HCT116 (cell line): ENCODE results near the gene TLL2. TPM values are rescaled to one million over a fixed set of nuclear protein-coding genes. Genes with fewer than 3 reads are reported as not detected.

Experiments
- ATAC-seq: fragments of 200-7000 bp; cut with Tn5 transposase; 2 replicates; pipeline ENCODE4 v1.9.1; 2020; ENCODE audit warnings: mild to moderate bottlenecking, moderate library complexity
- BruUV-seq: library from RNA; stranded (reverse); fragments of 400-500 nt; replicated peaks from 2 replicates; lab custom pipeline; 2021; lab: Mats Ljungman, UMichigan
- CTCF ChIA-PET: fragments of 300-600 bp; sonication (Branson Sonifier 250); formaldehyde crosslinking; loops from one replicate; lab custom pipeline; 2021; ENCODE audit warnings: antibody characterized with exemption; lab: Charles Lee
- POLR2A ChIA-PET: fragments of 300-600, 350-600 bp; sonication (Branson Sonifier 250); formaldehyde crosslinking; loops from one replicate; lab custom pipeline; 2021; ENCODE audit warnings: antibody characterized with exemption; lab: Charles Lee
- RAD21 ChIA-PET, 2 experiments: fragments of 300-600 bp; sonication (Branson Sonifier 250); formaldehyde crosslinking; loops; one replicate each; lab custom pipeline; 2023; ENCODE audit warnings: low total read pairs in 2 of 2; ENCODE audit not compliant: uncharacterized antibody in 2 of 2, unreplicated experiment in 2 of 2, low non-redundant PET in 1 of 2; lab: Charles Lee
- DNase-seq: peaks from one replicate; pipeline ENCODE4 v3.0.0-alpha.2; 2010; ENCODE audit warnings: low read depth, low spot score
- H2AFZ ChIP-seq: fragments of 200-600 bp; shearing (Covaris generic), sonication (generic); 2 replicates; pipeline ENCODE4 v1.6.1; 2017; ENCODE audit warnings: low read depth, mixed run types, mixed read lengths, antibody characterized with exemption, low read length; ENCODE audit not compliant: poor library complexity, severe bottlenecking
- H3K27ac ChIP-seq: 2 replicates; pipeline ENCODE4 v1.5.1; 2012; ENCODE audit warnings: low read depth, low read length
- H3K27me3 ChIP-seq: fragments of 200-600 bp; sonication (generic); 2 replicates; pipeline ENCODE4 v1.6.1; 2016; ENCODE audit warnings: mixed run types, low read length, mixed read lengths; ENCODE audit not compliant: insufficient read depth
- H3K36me3 ChIP-seq, 2 experiments: fragments of 200-500 bp in 1 of 2; fragments of 200-600 bp in 1 of 2; sonication (Bioruptor generic) in 1 of 2; sonication (generic) in 1 of 2; 2 replicates each; pipeline versions ENCODE4 v1.5.1 to v1.6.1; 2014 to 2016; ENCODE audit warnings: low read length in 2 of 2, inconsistent platforms in 1 of 2, mixed read lengths in 1 of 2, mixed run types in 1 of 2; ENCODE audit not compliant: insufficient read depth in 2 of 2, control insufficient read depth in 1 of 2
- H3K4me1 ChIP-seq, 2 experiments: fragments of 200-600 bp in 1 of 2; sonication (generic) in 1 of 2; 2 replicates each; pipeline versions ENCODE4 v1.5.1 to v1.6.1; 2012 to 2017; ENCODE audit warnings: low read length in 2 of 2, inconsistent platforms in 1 of 2, mild to moderate bottlenecking in 1 of 2, mixed read lengths in 1 of 2, mixed run types in 1 of 2, moderate library complexity in 1 of 2; ENCODE audit not compliant: insufficient read depth in 2 of 2, control insufficient read depth in 1 of 2
- H3K4me2 ChIP-seq: fragments of 200-600 bp; sonication (generic); 2 replicates; pipeline ENCODE4 v1.6.1; 2017; ENCODE audit warnings: mixed run types, low read length, mixed read lengths
- H3K4me3 ChIP-seq, 2 experiments: fragments of 200-600 bp in 1 of 2; sonication (generic) in 1 of 2; replicated peaks in 1 of 2; 2 replicates each; pipeline ENCODE4 v1.5.1; 2011 to 2016; ENCODE audit warnings: low read length in 2 of 2, control low read depth in 1 of 2, low read depth in 1 of 2, mild to moderate bottlenecking in 1 of 2, mixed read lengths in 1 of 2, mixed run types in 1 of 2
- H3K79me2 ChIP-seq: fragments of 200-600 bp; sonication (generic); 2 replicates; pipeline ENCODE4 v1.6.1; 2017; ENCODE audit warnings: mild to moderate bottlenecking, mixed run types, low read length, moderate library complexity, mixed read lengths; ENCODE audit not compliant: insufficient read depth
- H3K9ac ChIP-seq: fragments of 200-600 bp; sonication (generic); 2 replicates; pipeline ENCODE4 v1.6.1; 2016; ENCODE audit warnings: low read length, mixed read lengths
- H3K9me2 ChIP-seq: fragments of 200-600 bp; sonication (generic), shearing (Covaris generic); 2 replicates; pipeline ENCODE4 v1.6.1; 2017; ENCODE audit warnings: mixed run types, mild to moderate bottlenecking, moderate library complexity; ENCODE audit not compliant: insufficient read depth
- H3K9me3 ChIP-seq, 2 experiments: fragments of 200-500 bp in 1 of 2; fragments of 200-600 bp in 1 of 2; sonication (Bioruptor generic) in 1 of 2; sonication (generic) in 1 of 2; 2 replicates each; pipeline ENCODE4 v1.6.1; 2014 to 2017; ENCODE audit warnings: low read length in 2 of 2, mixed read lengths in 2 of 2, inconsistent platforms in 1 of 2, low read depth in 1 of 2, mild to moderate bottlenecking in 1 of 2, mixed run types in 1 of 2, moderate library complexity in 1 of 2; ENCODE audit not compliant: control insufficient read depth in 1 of 2, insufficient read depth in 1 of 2
- H4K20me1 ChIP-seq: fragments of 200-600 bp; sonication (generic), shearing (Covaris generic); 2 replicates; pipeline ENCODE4 v1.6.1; 2017; ENCODE audit warnings: mixed run types, mild to moderate bottlenecking, moderate library complexity; ENCODE audit not compliant: insufficient read depth
- ATF3 ChIP-seq: IDR thresholded peaks from 2 replicates; pipeline ENCODE4 v1.6.1; 2012
- CEBPB ChIP-seq: IDR thresholded peaks from 2 replicates; pipeline ENCODE4 v1.6.1; 2012; ENCODE audit warnings: low read depth
- EGR1 ChIP-seq: IDR thresholded peaks from 2 replicates; pipeline ENCODE4 v1.6.1; 2012; ENCODE audit warnings: low read depth
- EZH2 ChIP-seq: fragments of 200-600 bp; sonication (generic); IDR thresholded peaks from 2 replicates; pipeline ENCODE4 v1.6.1; 2017; ENCODE audit warnings: antibody characterized with exemption, mixed run types
- EZH2phosphoT487 ChIP-seq: fragments of 200-600 bp; IDR thresholded peaks from 2 replicates; pipeline ENCODE4 v1.6.1; 2018; ENCODE audit warnings: antibody characterized with exemption, borderline replicate concordance
- MAX ChIP-seq: IDR thresholded peaks from 2 replicates; pipeline ENCODE4 v1.6.1; 2012
- POLR2A ChIP-seq: IDR thresholded peaks from 2 replicates; pipeline ENCODE4 v1.7.0; 2011; ENCODE audit warnings: borderline replicate concordance; ENCODE audit not compliant: insufficient read depth, insufficient read length; ENCODE audit errors: extremely low read depth
- POLR2AphosphoS5 ChIP-seq: IDR thresholded peaks from 2 replicates; pipeline ENCODE4 v1.6.1; 2011; ENCODE audit warnings: mild to moderate bottlenecking, low read depth, low read length, moderate library complexity
- RAD21 ChIP-seq: IDR thresholded peaks from 2 replicates; pipeline ENCODE4 v1.6.1; 2012; ENCODE audit warnings: low read depth, mild to moderate bottlenecking
- SIN3A ChIP-seq: IDR thresholded peaks from 2 replicates; pipeline ENCODE4 v1.6.1; 2012; ENCODE audit warnings: low read depth
- SP1 ChIP-seq: IDR thresholded peaks from 2 replicates; pipeline ENCODE4 v1.6.1; 2012; ENCODE audit warnings: low read depth
- SRF ChIP-seq: IDR thresholded peaks from 2 replicates; pipeline ENCODE4 v1.6.1; 2012; ENCODE audit warnings: low read depth
- TCF7L2 ChIP-seq: IDR thresholded peaks from 2 replicates; pipeline ENCODE4 v1.7.0; 2011; ENCODE audit warnings: borderline replicate concordance, inconsistent platforms; ENCODE audit not compliant: insufficient read depth, insufficient read length; ENCODE audit errors: extremely low read depth
- ZFX ChIP-seq: fragments of 450-650 bp; IDR thresholded peaks from 2 replicates; pipeline ENCODE4 v1.6.1; 2017
- ZNF274 ChIP-seq: fragments of 200-500 bp; sonication (Bioruptor generic); IDR thresholded peaks from 2 replicates; pipeline ENCODE4 v1.6.1; 2014; ENCODE audit warnings: mild to moderate bottlenecking, low read depth, low read length, inconsistent platforms
- intact Hi-C: fragments of 100-400 bp; cut with micrococcal nuclease; formaldehyde crosslinking; loops from 2 replicates; pipeline ENCODE4 v1.10.0; 2022
- total RNA-seq: library from RNA; stranded (reverse); gene quantifications from one replicate; pipeline ENCODE4 v1.2.1, GENCODE V29; 2021; ENCODE audit not compliant: unreplicated experiment

Gene TLL2
- total RNA-seq, 1 experiment from 2014 or later: 1.3 TPM

- no peak for TF ChIP-seq MAX
- no peak for TF ChIP-seq ATF3
- TF ChIP-seq POLR2A: no peak
- no peak for TF ChIP-seq POLR2AphosphoS5
- TF ChIP-seq ZFX: no peak
- no peak for TF ChIP-seq SIN3A
- no peak for TF ChIP-seq ZNF274
- no peak for TF ChIP-seq CEBPB
- no peak for TF ChIP-seq RAD21
- no peak for TF ChIP-seq SRF
- TF ChIP-seq EZH2: no peak
Measured at GRCh38 chr10:96333101-96333500, 180.6 kb downstream of the TLL2 start (continued).

GRCh38 chr10:96327462-96327861 is 186.3 kb downstream of the TLL2 start:
- DNase-seq (no peak), ATAC-seq (no peak)
- Histone ChIP-seq H3K4me3 (no peak overlapping the region), H3K9me3 (no peaks in the 10 kb centered on the region), H4K20me1 (no peaks in the 10 kb centered on the region), H3K9ac (no peak overlapping the region), H3K27me3 (peaks cover 5% of the 10 kb centered on the region; the same call in 1 of the 2 replicates), H3K4me2 (no peak overlapping the region), H3K79me2 (no peaks in the 10 kb centered on the region), H3K27ac (no peak overlapping the region), H3K9me2 (no peaks in the 10 kb centered on the region), H3K4me1 (no peaks in the 10 kb centered on the region), H2AFZ (no peak overlapping the region), H3K36me3 (no peaks in the 10 kb centered on the region)
- intact Hi-C loops: no loop called here
- no peak for TF ChIP-seq SP1
- TF ChIP-seq EGR1: no peak
- no peak for TF ChIP-seq TCF7L2
- TF ChIP-seq EZH2phosphoT487: no peak
- TF ChIP-seq EZH2: no peak
- ChIA-PET RAD21 (no interaction called here), CTCF (no interaction called here), POLR2A (no interaction called here)
- no TSS peak for BruUV-seq
